ENCODE results near the gene ACTN1.
A peak's percentile ranks its signal among the peaks of the same experiment; 100 is the strongest.

DNA sequence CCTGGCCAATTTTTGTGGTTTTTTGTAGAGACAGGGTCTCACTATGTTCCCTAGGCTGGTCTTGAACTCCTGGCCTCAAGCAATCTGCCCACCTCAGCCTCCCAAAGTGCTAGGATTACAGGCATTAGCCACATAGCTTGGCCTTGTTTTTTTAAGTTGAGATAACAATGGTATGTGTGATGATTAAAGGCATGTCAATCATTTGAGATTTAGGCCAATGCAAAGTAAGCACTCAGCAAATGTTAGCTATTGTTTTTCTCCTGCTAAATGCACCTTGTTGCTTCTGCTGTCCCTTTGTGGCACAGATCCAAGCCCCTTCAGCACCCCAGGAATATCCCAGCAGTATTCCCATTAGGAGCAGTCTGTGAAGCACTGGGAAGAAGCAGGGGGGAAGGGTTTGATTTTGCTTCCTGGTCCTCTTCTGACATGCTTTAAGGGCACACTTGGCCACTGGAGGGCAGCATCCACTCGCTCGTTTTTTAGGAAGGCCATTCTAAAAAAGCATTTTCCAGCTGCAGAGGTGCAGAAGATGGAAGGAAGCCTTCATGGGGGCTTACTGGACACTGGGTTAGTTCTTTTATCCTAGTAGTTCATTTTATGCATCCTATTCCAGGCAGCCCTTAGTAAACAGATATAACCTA is 116.0 kb downstream of the ACTN1 start:
- TF ChIP-seq CTCF (IDR thresholded peaks at IDR 0.05) (peak; percentile 80), POLR2AphosphoS5 (IDR thresholded peaks at IDR 0.05; ENCODE audit: low read depth, low read length) (no peak)
